Activated CD4-positive, CD25-positive, alpha-beta regulatory T cell treated with anti-CD3 and anti-CD28 coated beads, Interleukin-2, amount 50 U/mL, for 24 hours (primary cell): ENCODE results near the gene SLC7A4.
"Not testable (repeated sequence)": the region's sequence is repeated elsewhere in the genome, so short reads cannot be mapped to it uniquely, and the experiment has no call there.

Experiments
- ATAC-seq, 2 donors: fragments of 150-1000 bp; cut with Tn5 transposase; one replicate each; pipeline ENCODE4 v1.10.0; 2021; ENCODE audit warnings: mild to moderate bottlenecking in 1 of 2, moderate library complexity in 1 of 2

The SLC7A4 gene

GRCh38 chr22:21064425-21064824 is 32.1 kb upstream of the SLC7A4 start:
- ATAC-seq = not testable (repeated sequence)

- ATAC-seq = not testable (repeated sequence)
Measured at GRCh38 chr22:21061660-21062321, 29.4 kb upstream of the SLC7A4 start.

- not testable (repeated sequence) for ATAC-seq
Measured at GRCh38 chr22:21060363-21060762, 28.0 kb upstream of the SLC7A4 start.

GRCh38 chr22:21055880-21056319 is 23.5 kb upstream of the SLC7A4 start:
- ATAC-seq = no peak

- ATAC-seq = no peak
Measured at GRCh38 chr22:21055564-21055834, 23.1 kb upstream of the SLC7A4 start.

GRCh38 chr22:21054714-21055563 is 22.6 kb upstream of the SLC7A4 start:
- ATAC-seq = no peak

GRCh38 chr22:21054046-21054713 is 21.8 kb upstream of the SLC7A4 start:
- ATAC-seq = no peak

- ATAC-seq = no peak
Measured at GRCh38 chr22:21052715-21053459, 20.5 kb upstream of the SLC7A4 start.

- ATAC-seq = no peak
Measured at GRCh38 chr22:21051831-21052400, 19.6 kb upstream of the SLC7A4 start.

- no peak for ATAC-seq
Measured at GRCh38 chr22:21051145-21051830, 18.9 kb upstream of the SLC7A4 start.

- ATAC-seq = not testable (repeated sequence)
Measured at GRCh38 chr22:21048965-21049364, 16.6 kb upstream of the SLC7A4 start.

GRCh38 chr22:21048448-21048847 is 16.1 kb upstream of the SLC7A4 start:
- not testable (repeated sequence) for ATAC-seq

GRCh38 chr22:21047730-21048129 is 15.4 kb upstream of the SLC7A4 start:
- ATAC-seq = no peak

- ATAC-seq = no peak
Measured at GRCh38 chr22:21047035-21047661, 14.8 kb upstream of the SLC7A4 start.

GRCh38 chr22:21045585-21046294 is 13.4 kb upstream of the SLC7A4 start, which contains the start of gene LRRC74B:
LRRC74B (plus strand) TSS chr22:21045946; CDS start chr22:21045987, 41 bp downstream.
- ATAC-seq = peak; percentile 95 to 96

GRCh38 chr22:21044931-21045584 is 12.7 kb upstream of the SLC7A4 start:
- ATAC-seq = no peak

GRCh38 chr22:21043860-21044535 is 11.6 kb upstream of the SLC7A4 start:
- ATAC-seq = no peak

- ATAC-seq = no peak
Measured at GRCh38 chr22:21042978-21043859, 10.9 kb upstream of the SLC7A4 start.
